Limb (tissue), 2 donors: ENCODE results near the gene E2F1.

Experiments used
- DNase-seq, 2 donors: peaks; one replicate each; pipeline ENCODE4 v3.0.0-alpha.2; 2016; ENCODE audit errors: extremely low spot score in 2 of 2

Gene E2F1

GRCh38 chr20:33672426-33673113 lies 13.6 kb downstream of the E2F1 start:
- peak in 1 of 2 donors; percentile 44 for DNase-seq

- no peak for DNase-seq
Measured at GRCh38 chr20:33671573-33672288, 14.5 kb downstream of the E2F1 start.

- DNase-seq = no peak
Measured at GRCh38 chr20:33670715-33671499, 15.3 kb downstream of the E2F1 start.

GRCh38 chr20:33669873-33670640 lies 16.1 kb downstream of the E2F1 start:
- DNase-seq = peak in 1 of 2 donors; percentile 25

GRCh38 chr20:33669224-33669623 lies 17.0 kb downstream of the E2F1 start:
- no peak for DNase-seq

GRCh38 chr20:33668466-33669155 lies 17.6 kb downstream of the E2F1 start:
- DNase-seq = peak in 1 of 2 donors; percentile 33

- DNase-seq = peak in 1 of 2 donors; percentile 87
Measured at GRCh38 chr20:33667676-33668465, 18.3 kb downstream of the E2F1 start.

- peak in 1 of 2 donors; percentile 63 for DNase-seq
Measured at GRCh38 chr20:33667245-33667675, 18.9 kb downstream of the E2F1 start.

- DNase-seq = peak; percentile 79 to 88
Measured at GRCh38 chr20:33666293-33667244, 19.6 kb downstream of the E2F1 start, which contains the start of gene ACTL10. TSS of gene ACTL10 (plus strand) at chr20:33666943. CDS start at chr20:33667498, 555 bp downstream.

- peak in 1 of 2 donors; percentile 27 for DNase-seq
Measured at GRCh38 chr20:33664762-33665144, 21.4 kb downstream of the E2F1 start.

- DNase-seq = no peak
Measured at GRCh38 chr20:33664085-33664761, 22.0 kb downstream of the E2F1 start.

GRCh38 chr20:33663161-33664084 lies 22.8 kb downstream of the E2F1 start:
- DNase-seq = peak in 1 of 2 donors; percentile 86

- DNase-seq = peak in 1 of 2 donors; percentile 37
Measured at GRCh38 chr20:33662172-33662571, 24.0 kb downstream of the E2F1 start, which contains the start of gene C20orf144. TSS of gene C20orf144 (plus strand) at chr20:33662327. CDS start at chr20:33662346, 19 bp downstream.

GRCh38 chr20:33660685-33661058 lies 25.5 kb downstream of the E2F1 start:
- DNase-seq = no peak

- no peak for DNase-seq
Measured at GRCh38 chr20:33660035-33660684, 26.0 kb downstream of the E2F1 start.

- DNase-seq = no peak
Measured at GRCh38 chr20:33659341-33660034, 26.7 kb downstream of the E2F1 start.
